Endometrial microvascular endothelial cells (primary cell): ENCODE results near the gene VPS52. TPM values are rescaled to one million over a fixed set of nuclear protein-coding genes. Genes with fewer than 3 reads are reported as not detected.

Source experiments
- in situ Hi-C: cut with HindIII; loops from 2 replicates; pipeline ENCODE4 v1.10.0; 2017; ENCODE audit warnings: low sequenced_read_pairs, low pct_unique_long_range_greater_than_20kb; ENCODE audit errors: inconsistent ontology term
- total RNA-seq: library from RNA; depleted of rRNA; stranded (reverse); fragments of >200 nt; gene quantifications from one replicate; pipeline ENCODE4 v1.2.3, GENCODE V29; 2015; ENCODE audit errors: inconsistent ontology term

VPS52 gene
- total RNA-seq, 1 donor from 2014 or later, result 43.4 TPM

DNA sequence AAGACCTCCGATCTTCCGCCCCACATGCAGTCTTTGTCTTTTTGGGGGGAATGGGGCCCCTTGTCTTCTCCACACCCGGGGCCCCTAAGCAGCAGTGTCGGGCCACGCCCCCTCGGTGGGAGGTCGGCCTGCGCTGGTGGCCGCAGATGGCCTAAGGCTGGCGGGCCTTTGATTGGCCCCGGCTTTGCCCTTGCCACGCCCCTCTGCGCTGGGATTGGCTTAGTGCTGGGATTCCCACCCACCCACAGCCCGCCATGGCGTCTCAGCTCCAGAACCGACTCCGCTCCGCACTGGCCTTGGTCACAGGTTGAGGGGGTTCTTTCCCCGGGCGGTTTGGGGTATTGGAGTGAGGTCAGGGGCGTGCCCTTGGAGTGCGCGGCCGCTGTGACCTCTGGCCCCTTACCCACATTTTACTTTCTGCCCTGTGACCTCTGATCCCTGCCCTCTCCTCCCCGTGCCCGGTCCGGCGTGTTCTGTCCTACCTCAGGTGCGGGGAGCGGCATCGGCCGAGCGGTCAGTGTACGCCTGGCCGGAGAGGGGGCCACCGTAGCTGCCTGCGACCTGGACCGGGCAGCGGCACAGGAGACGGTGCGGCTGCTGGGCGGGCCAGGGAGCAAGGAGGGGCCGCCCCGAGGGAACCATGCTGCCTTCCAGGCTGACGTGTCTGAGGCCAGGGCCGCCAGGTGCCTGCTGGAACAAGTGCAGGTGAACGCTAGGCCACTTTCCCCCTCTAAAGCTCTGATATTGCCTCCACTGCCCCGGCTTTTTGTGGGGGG is 67.1 kb downstream of the VPS52 start, which contains the start of gene HSD17B8:
Gene HSD17B8, plus strand, starts transcription at position 241 of the 776 bp plus-strand sequence. Its CDS starts 14 bp downstream, at position 255.
- in situ Hi-C loops, result no loop called here

- in situ Hi-C loops, result no loop called here
These were observed 67.6 kb downstream of the VPS52 start for GRCh38 chr6:33204165-33204414.

- in situ Hi-C loops, result no loop called here
These were observed 68.1 kb downstream of the VPS52 start for GRCh38 chr6:33203443-33204164.

GRCh38 chr6:33202799-33203198 is 68.9 kb downstream of the VPS52 start:
- in situ Hi-C loops, result no loop called here

DNA sequence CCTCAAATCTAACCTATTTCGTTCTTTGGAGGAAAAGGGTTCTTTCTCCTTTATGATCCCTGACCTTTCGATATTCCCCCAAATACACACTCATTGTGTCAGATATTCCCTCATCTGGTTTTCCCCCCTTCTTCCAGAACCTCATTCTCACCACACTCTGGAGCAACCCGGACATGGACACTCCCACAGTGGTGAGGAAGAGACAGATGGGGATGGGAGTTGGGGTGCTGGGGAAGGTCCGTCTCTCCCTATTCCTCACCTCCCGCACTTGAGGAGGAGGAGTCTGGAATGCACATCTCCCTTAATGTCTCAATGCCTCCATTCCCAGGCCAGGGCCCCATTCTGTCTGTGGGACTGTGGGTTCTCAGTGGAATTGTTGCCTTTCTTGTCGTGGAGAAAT is 69.7 kb downstream of the VPS52 start:
- in situ Hi-C loops, result no loop called here

GRCh38 chr6:33201147-33201545 is 70.5 kb downstream of the VPS52 start:
- in situ Hi-C loops, result no loop called here

Other genes with a start within 250 kb of the VPS52 start
- 8.6 TPM for gene HLA-DPA1, start 198.2 kb downstream of the VPS52 start, total RNA-seq
- 36.7 TPM for gene HLA-DPB1, start 195.9 kb downstream of the VPS52 start, total RNA-seq
- not detected for gene COL11A2, start 79.4 kb downstream of the VPS52 start, total RNA-seq
- 19.3 TPM for gene RXRB, start 71.2 kb downstream of the VPS52 start, total RNA-seq
- 102 TPM for gene SLC39A7, start 71.0 kb downstream of the VPS52 start, total RNA-seq
- gene HSD17B8, start 67.2 kb downstream of the VPS52 start, total RNA-seq, result 6.0 TPM
- 9.3 TPM for gene RING1, start 63.4 kb downstream of the VPS52 start, total RNA-seq
- 3,623 TPM for gene RPS18, start 199 bp upstream of the VPS52 start, total RNA-seq
- gene B3GALT4, start 5.2 kb upstream of the VPS52 start, total RNA-seq, result 4.0 TPM
- gene WDR46, start 17.4 kb upstream of the VPS52 start, total RNA-seq, result 75.1 TPM
- gene PFDN6, start 17.7 kb upstream of the VPS52 start, total RNA-seq, result 59.0 TPM
- 40.3 TPM for gene RGL2, start 27.1 kb upstream of the VPS52 start, total RNA-seq
- 112 TPM for gene TAPBP, start 42.2 kb upstream of the VPS52 start, total RNA-seq
- gene ZBTB22, start 45.9 kb upstream of the VPS52 start, total RNA-seq, result 29.3 TPM
- 44.5 TPM for gene DAXX, start 51.1 kb upstream of the VPS52 start, total RNA-seq
- 55.4 TPM for gene KIFC1, start 119.9 kb upstream of the VPS52 start, total RNA-seq
- 20.3 TPM for gene PHF1, start 139.1 kb upstream of the VPS52 start, total RNA-seq
- 117 TPM for gene CUTA, start 146.2 kb upstream of the VPS52 start, total RNA-seq
- 1.7 TPM for gene SYNGAP1, start 148.2 kb upstream of the VPS52 start, total RNA-seq
- 8.1 TPM for gene ZBTB9, start 182.7 kb upstream of the VPS52 start, total RNA-seq